Measurements from ENCODE around the gene LSAMP. TPM values are rescaled to one million over a fixed set of nuclear protein-coding genes. Genes with fewer than 3 reads are reported as not detected.

LSAMP gene
- polyA plus RNA-seq, 3 donors = not detected

- H3K4me1 Mint-ChIP-seq = no peaks in the 10 kb centered on the region
Observed at GRCh38 chr3:115761927-115762305, 683.4 kb downstream of the LSAMP start.

GRCh38 chr3:115760716-115761115, 684.6 kb downstream of the LSAMP start:
- no peak overlapping the region for H2AFZ ChIP-seq (ENCODE audit: insufficient read depth, low read depth, low read length, poor library complexity, severe bottlenecking)
- no peak overlapping the region for H3K4me3 Mint-ChIP-seq
- 100% methylated on average over 1 of the region's 3 CpGs for WGBS (ENCODE audit: insufficient coverage)

More at GRCh38 chr3:115761927-115762305, 683.4 kb downstream of the LSAMP start:
- H3K27me3 Mint-ChIP-seq (ENCODE audit: low read depth in 3 of 3) = peaks cover 0 to 3% (median 0%) of the 10 kb centered on the region in 3 donors
- no peak overlapping the region for H3K4me3 Mint-ChIP-seq
- no peaks in the 10 kb centered on the region for H4K20me1 ChIP-seq (ENCODE audit: insufficient read depth, low read length)
- no peaks in the 10 kb centered on the region for H3K27me3 ChIP-seq (ENCODE audit: control insufficient read depth in 2 of 2, insufficient read depth in 2 of 2, low read length in 2 of 2)
- no peak overlapping the region for H3K27ac Mint-ChIP-seq
- no peaks in the 10 kb centered on the region for H3K36me3 Mint-ChIP-seq
- no peak overlapping the region for H2AFZ ChIP-seq (ENCODE audit: insufficient read depth, low read depth, low read length, poor library complexity, severe bottlenecking)
- no peaks in the 10 kb centered on the region for H3K4me1 ChIP-seq (ENCODE audit: control insufficient read depth in 1 of 2, insufficient read depth in 2 of 2, low read length in 2 of 2)
- no peak overlapping the region for H3K9ac ChIP-seq (ENCODE audit: insufficient read depth, low read length, poor library complexity, severe bottlenecking)
- H3K4me2 ChIP-seq (replicated peaks; ENCODE audit: extremely low read depth, low read length, poor library complexity, severe bottlenecking) = no peak overlapping the region
- intact Hi-C loops (cut with micrococcal nuclease) = no loop called here
- H3K36me3 ChIP-seq (replicated peaks in 1 of 2; ENCODE audit: control insufficient read depth in 1 of 2, insufficient read depth in 2 of 2, low read length in 2 of 2) = no peaks in the 10 kb centered on the region
- H3K27ac ChIP-seq (ENCODE audit: low read depth in 1 of 2, low read length in 2 of 2) = no peak overlapping the region
- no peak for DNase-seq
- no peaks in the 10 kb centered on the region for H3K9me3 ChIP-seq (replicated peaks in 1 of 2; ENCODE audit: control insufficient read depth in 1 of 2, insufficient read depth in 1 of 2, low read length in 2 of 2)
- TF ChIP-seq, protein P1, sequence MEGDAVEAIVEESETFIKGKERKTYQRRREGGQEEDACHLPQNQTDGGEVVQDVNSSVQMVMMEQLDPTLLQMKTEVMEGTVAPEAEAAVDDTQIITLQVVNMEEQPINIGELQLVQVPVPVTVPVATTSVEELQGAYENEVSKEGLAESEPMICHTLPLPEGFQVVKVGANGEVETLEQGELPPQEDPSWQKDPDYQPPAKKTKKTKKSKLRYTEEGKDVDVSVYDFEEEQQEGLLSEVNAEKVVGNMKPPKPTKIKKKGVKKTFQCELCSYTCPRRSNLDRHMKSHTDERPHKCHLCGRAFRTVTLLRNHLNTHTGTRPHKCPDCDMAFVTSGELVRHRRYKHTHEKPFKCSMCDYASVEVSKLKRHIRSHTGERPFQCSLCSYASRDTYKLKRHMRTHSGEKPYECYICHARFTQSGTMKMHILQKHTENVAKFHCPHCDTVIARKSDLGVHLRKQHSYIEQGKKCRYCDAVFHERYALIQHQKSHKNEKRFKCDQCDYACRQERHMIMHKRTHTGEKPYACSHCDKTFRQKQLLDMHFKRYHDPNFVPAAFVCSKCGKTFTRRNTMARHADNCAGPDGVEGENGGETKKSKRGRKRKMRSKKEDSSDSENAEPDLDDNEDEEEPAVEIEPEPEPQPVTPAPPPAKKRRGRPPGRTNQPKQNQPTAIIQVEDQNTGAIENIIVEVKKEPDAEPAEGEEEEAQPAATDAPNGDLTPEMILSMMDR (IDR thresholded peaks at IDR 0.05) = no peak
- H3K4me3 ChIP-seq (replicated peaks in 1 of 3; ENCODE audit: low read depth in 2 of 3, low read length in 3 of 3) = no peak overlapping the region
- no peaks in the 10 kb centered on the region for H3K79me2 ChIP-seq (ENCODE audit: insufficient read depth, low read length)
- H3K9me3 Mint-ChIP-seq = peaks cover 0 to 5% (median 0%) of the 10 kb centered on the region in 7 donors

More at GRCh38 chr3:115760716-115761115, 684.6 kb downstream of the LSAMP start:
- Mint-ChIP-seq H3K27me3 (ENCODE audit: low read depth in 3 of 3) (peaks cover 0 to 3% (median 0%) of the 10 kb centered on the region in 3 donors), H3K36me3 (no peaks in the 10 kb centered on the region), H3K4me1 (no peaks in the 10 kb centered on the region), H3K27ac (no peak overlapping the region), H3K9me3 (peaks cover 0 to 7% (median 2%) of the 10 kb centered on the region in 7 donors)
- Histone ChIP-seq H3K4me2 (replicated peaks; ENCODE audit: extremely low read depth, low read length, poor library complexity, severe bottlenecking) (no peak overlapping the region), H3K27ac (ENCODE audit: low read depth in 1 of 2, low read length in 2 of 2) (no peak overlapping the region), H3K9ac (ENCODE audit: insufficient read depth, low read length, poor library complexity, severe bottlenecking) (no peak overlapping the region), H3K4me3 (replicated peaks in 1 of 3; ENCODE audit: low read depth in 2 of 3, low read length in 3 of 3) (no peak overlapping the region), H3K27me3 (ENCODE audit: control insufficient read depth in 2 of 2, insufficient read depth in 2 of 2, low read length in 2 of 2) (no peaks in the 10 kb centered on the region), H3K36me3 (replicated peaks in 1 of 2; ENCODE audit: control insufficient read depth in 1 of 2, insufficient read depth in 2 of 2, low read length in 2 of 2) (no peaks in the 10 kb centered on the region), H4K20me1 (ENCODE audit: insufficient read depth, low read length) (no peaks in the 10 kb centered on the region), H3K79me2 (ENCODE audit: insufficient read depth, low read length) (no peaks in the 10 kb centered on the region), H3K9me3 (replicated peaks in 1 of 2; ENCODE audit: control insufficient read depth in 1 of 2, insufficient read depth in 1 of 2, low read length in 2 of 2) (no peaks in the 10 kb centered on the region), H3K4me1 (ENCODE audit: control insufficient read depth in 1 of 2, insufficient read depth in 2 of 2, low read length in 2 of 2) (no peaks in the 10 kb centered on the region)
- DNase-seq = no peak
- intact Hi-C loops (cut with micrococcal nuclease) = no loop called here
- TF ChIP-seq, protein P1 (IDR thresholded peaks at IDR 0.05) = no peak
